Sigmoid colon (tissue), 4 donors: Measurements from ENCODE around the gene SLC23A3.

Source experiments
- POLR2A ChIP-seq, 2 donors: fragments of 450-650 bp; IDR thresholded peaks; one replicate each; pipeline ENCODE4 v1.6.1; 2016; ENCODE audit warnings: antibody characterized with exemption in 2 of 2, mild to moderate bottlenecking in 2 of 2, moderate library complexity in 2 of 2
- POLR2AphosphoS5 ChIP-seq, 4 donors: sonication (generic); formaldehyde crosslinking; IDR thresholded peaks; one replicate each; pipeline ENCODE4 v1.6.1; 2017; ENCODE audit warnings: antibody characterized with exemption in 4 of 4
- TF ChIP-seq, protein P1 (sequence below), 4 experiments: fragments of 450-650 bp in 3 of 4; fragments of 200-600 bp in 1 of 4; IDR thresholded peaks; one replicate each; pipeline ENCODE4 v1.5.1; 2016 to 2019; ENCODE audit warnings: antibody characterized with exemption in 4 of 4, mild to moderate bottlenecking in 3 of 4, moderate library complexity in 2 of 4

DNA sequence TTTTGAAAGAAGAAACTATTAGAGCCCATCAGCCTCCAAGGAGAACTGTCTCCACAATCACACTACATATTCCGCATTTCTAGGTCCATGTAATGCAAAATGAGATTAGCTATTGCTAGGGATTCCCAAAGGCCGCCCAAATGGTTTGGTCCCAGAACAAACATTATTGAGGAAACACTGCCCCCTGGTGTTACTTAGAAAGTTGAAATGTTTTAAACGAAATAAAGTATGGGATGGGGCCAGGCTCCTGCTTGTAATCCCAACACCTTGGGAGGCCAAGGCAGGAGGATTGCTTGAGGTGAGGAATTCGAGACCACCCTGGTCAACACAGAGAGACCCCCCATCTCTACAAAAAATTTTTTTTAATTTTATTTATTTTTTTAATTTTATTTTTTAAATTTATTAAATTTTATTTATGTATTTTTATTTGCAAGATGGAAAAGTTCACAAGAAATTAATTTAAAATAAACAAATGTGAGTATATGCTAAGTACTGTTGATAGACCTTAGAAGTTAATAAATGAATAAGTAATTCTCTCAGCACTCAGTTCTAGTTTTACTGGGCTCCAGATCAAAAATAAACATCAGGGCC is 14.7 kb downstream of the SLC23A3 start:
- TF ChIP-seq, protein P1, sequence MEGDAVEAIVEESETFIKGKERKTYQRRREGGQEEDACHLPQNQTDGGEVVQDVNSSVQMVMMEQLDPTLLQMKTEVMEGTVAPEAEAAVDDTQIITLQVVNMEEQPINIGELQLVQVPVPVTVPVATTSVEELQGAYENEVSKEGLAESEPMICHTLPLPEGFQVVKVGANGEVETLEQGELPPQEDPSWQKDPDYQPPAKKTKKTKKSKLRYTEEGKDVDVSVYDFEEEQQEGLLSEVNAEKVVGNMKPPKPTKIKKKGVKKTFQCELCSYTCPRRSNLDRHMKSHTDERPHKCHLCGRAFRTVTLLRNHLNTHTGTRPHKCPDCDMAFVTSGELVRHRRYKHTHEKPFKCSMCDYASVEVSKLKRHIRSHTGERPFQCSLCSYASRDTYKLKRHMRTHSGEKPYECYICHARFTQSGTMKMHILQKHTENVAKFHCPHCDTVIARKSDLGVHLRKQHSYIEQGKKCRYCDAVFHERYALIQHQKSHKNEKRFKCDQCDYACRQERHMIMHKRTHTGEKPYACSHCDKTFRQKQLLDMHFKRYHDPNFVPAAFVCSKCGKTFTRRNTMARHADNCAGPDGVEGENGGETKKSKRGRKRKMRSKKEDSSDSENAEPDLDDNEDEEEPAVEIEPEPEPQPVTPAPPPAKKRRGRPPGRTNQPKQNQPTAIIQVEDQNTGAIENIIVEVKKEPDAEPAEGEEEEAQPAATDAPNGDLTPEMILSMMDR (IDR thresholded peaks at IDR 0.05), result peak in 3 of 4 experiments; percentile 47 to 64 (median 62)
- no peak for TF ChIP-seq POLR2AphosphoS5 (IDR thresholded peaks at IDR 0.05)
- no peak for TF ChIP-seq POLR2A (IDR thresholded peaks at IDR 0.05)
